Measurements from ENCODE around the gene NUDT2.
A peak's percentile ranks its signal among the peaks of the same experiment; 100 is the strongest.

NUDT2 gene

DNA sequence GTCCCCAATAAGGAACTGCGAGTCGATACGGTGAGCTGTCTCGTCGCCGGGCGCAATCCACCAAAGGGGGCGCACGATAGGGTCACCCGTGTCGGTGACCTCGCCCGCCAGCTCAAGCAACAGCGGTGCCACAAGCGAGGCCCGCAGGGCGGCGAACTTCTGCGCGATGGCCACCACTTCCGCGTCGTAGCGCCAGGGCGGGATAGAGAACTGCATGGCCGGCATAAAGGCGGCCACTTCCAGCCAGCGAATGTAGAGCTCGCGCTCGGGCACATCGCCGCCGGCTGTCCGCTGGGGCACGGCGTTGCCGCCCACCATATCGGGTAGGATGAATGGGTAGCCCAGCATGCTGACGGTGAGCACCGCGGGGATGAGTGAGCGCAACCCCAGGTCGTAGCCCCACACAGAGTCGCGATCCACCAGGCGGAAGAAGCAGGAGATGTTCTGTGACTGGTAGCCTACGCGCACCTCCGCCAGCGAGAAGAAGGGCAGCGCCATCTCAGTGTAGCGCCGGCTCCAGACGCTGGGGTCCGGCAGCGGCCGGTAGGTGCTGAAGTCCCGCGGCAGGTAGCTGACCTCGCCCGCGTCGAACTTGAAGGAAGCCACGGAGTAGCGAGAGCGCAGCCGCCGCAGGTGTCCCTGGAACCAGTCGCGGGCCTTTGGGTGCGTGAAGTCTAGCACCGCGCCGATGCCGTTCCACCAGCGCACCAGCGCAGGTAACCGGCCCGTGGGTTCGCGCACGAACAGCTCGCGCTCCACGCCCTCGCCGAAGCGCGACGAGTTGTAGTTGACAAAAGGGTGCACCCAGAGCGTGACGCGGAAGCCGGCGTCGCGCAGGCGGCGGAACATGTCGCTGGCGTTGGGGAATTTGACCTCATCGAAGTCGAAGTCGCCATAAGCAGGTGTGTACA, 41.9 kb downstream of the NUDT2 start:
- peak; percentile 9 for DNase-seq (ENCODE audit: low spot score)

GRCh38 chr9:34371886-34372466, 42.6 kb downstream of the NUDT2 start:
- no peak for DNase-seq (ENCODE audit: low spot score)

- DNase-seq (ENCODE audit: low spot score) = no peak
Observed at GRCh38 chr9:34372467-34373011, 43.2 kb downstream of the NUDT2 start.

- DNase-seq (ENCODE audit: low spot score) = no peak
Observed at GRCh38 chr9:34373749-34374148, 44.4 kb downstream of the NUDT2 start.

DNA sequence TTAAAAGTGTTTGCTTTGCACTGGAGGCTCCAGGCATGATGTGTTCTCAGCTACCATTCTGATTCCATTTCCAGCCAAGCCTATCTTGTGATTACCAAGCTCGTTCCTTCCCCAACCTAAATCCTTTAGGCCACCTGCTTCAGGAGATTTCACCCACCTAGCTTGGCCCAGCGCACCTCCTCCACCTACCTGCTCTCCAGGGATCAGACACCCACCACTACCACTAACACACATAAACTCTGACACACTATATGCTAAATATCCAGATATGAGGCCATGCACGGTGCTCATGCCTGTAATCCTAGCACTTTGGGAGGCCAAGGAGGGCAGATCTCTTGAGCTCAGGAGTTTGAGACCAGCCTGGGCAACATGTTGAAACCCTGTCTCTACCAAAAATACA, 45.0 kb downstream of the NUDT2 start:
- DNase-seq (ENCODE audit: low spot score) = no peak

GRCh38 chr9:34374905-34375552, 45.7 kb downstream of the NUDT2 start:
- no peak for DNase-seq (ENCODE audit: low spot score)

- peak; percentile 51 for DNase-seq (ENCODE audit: low spot score)
Observed at GRCh38 chr9:34375901-34376595, 46.7 kb downstream of the NUDT2 start.

DNA sequence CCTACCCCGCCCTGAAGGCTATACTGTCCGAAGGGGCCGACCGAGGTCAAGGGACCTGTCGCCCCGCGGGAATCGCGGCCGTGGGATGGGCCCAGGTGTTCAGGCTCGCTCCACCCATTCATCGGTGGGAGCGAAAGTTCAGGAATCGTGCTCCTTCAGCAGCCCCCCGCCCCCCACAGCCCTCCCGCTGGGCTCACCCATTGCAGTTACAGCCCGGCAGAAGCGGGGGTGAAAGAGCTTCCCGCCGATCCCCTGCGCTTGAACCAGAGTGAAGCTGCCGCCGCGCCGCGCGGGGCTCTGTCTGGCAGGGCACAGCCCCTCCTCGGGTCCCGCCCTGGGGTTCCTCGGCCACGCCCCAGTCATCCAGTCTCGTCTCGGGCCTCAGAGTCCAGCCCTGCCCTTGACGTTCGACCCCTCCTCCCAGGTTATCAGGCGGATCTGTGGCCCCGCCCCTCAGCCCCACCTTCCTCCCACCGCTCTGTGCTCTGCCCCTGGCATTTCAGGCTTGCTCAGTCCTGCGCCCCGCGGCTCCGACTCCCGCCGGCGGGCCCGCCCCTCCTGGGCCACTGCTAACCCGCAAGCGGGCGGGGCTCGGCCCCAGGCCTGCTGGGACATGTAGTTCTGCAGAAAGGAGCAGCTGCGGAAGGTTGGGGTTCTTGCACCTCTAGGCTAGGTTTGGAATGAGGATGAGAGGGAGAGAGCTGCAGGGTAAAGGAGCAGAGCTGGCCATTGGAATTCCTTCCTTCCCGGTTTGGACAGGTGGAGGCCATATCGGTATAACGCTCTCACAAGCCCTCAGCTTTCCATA, 47.4 kb downstream of the NUDT2 start, which contains the start of gene MYORG:
Gene MYORG (minus strand): TSS at position 303 of the 808 bp plus-strand sequence. CDS start 3,955 bp downstream, outside the sequence.
- DNase-seq (ENCODE audit: low spot score) = peak; percentile 99

DNA sequence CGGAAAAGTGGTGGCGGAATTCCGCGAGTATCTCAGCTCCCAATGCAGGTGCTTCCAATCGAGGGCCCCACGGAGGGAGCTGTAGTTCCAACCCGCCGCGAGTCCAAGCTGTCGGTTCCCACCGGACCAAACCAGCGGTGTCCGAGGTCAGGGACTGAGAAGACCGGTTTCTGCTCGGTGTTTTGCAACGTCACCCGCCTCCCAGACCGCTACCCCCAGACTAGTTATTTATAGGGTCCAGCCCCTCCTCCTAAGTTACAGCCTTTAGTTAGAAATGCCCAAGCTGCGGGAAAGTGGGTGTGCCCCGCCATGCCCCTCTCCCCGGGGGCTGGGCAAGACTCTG, 48.0 kb downstream of the NUDT2 start:
- no peak for DNase-seq (ENCODE audit: low spot score)

GRCh38 chr9:34378376-34379060, 49.1 kb downstream of the NUDT2 start:
- no peak for DNase-seq (ENCODE audit: low spot score)

DNA sequence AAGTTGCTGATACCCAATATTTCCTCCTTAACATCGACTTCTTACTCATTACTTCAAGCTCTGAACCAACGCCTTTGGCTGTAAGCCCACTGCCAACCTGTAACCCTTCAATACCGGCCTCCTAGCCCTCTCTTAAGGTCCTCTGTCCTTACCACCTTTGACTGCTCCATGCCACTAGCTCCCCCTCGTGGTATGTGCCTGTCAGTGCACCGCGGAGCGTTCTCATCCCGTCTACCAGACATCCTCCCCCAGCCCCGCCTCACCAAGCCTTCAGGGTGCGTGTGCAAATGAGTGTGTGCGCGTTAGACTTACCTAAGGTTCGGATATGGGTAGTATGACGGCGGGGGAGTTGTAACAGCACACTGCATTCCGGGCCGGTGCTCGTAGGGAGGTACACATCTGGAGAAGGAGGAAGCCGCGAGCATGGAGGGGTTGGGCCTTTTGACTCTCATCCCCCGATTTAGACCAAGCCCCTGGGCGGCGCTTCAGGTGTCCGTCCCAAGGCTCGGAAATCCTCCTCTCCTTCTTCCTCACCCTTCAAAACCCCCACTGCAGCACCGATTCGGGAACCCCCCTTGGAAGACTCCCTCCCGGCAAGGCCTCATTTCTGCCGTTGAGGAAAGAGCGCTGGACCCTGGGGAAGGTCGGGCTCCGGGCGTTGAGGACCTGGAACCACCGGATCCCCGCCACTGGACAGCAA, 50.1 kb downstream of the NUDT2 start:
- DNase-seq (ENCODE audit: low spot score) = peak; percentile 94

GRCh38 chr9:34380034-34380510, 50.7 kb downstream of the NUDT2 start:
- DNase-seq (ENCODE audit: low spot score) = no peak

DNA sequence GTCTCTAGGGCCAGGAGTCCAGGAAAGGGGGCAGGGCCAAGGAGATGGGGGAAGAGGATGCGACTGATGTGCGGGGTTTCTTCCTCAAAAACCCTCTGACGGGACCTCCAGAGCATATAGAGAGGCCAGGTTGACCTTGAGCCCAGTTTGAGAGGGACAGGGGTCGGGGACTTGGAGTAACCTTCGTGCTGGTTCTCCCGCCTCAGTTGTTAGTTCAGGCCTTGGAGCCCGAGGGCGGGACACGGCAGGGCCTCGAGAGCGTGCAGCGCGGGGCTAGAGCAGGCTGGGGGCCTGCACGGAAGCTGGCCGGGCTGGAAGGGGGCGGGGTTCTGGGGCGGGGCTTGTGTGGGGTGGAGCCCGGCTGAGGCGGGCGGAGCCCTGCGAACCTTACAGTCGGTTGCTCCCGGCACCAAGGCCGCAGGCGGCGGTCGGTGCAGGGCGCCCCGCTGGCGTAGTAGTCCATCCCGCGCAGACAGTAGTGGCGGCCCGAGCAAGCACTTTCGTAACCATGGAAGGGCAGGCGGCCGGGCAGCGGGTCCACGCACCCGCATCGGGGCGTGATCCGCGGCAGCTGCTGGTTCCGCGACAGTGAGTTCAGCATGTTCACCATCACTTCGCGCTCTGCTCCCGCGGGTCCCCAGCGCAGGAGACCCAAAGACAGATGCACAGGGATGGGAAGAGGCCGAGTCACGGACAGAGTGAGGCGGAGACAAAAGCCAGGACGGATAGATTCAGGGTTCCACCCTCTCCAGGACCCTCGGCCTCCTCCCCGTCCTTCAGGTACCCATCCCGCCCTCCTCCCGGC, 51.3 kb downstream of the NUDT2 start:
- peak; percentile 72 for DNase-seq (ENCODE audit: low spot score)

GRCh38 chr9:34381323-34381722, 52.0 kb downstream of the NUDT2 start:
- no peak for DNase-seq (ENCODE audit: low spot score)

DNA sequence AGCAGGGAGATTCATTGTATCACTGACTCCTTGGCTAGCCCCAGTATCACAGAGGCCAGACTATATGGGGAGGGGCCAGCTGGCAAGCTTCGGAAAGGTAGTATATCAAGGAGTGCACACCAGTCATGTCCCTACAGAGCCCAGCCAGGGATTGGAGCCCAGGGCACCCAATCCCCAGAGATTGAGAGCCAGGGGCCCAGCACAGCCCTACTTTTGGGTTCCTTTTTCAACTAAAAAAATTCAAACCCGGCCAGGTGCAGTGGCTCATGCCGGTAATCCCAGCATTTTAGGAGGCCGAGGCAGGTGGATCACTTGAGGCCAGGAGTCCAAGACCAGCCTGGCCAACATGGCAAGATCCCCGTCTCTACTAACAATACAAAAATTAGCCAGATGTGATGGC, 52.7 kb downstream of the NUDT2 start:
- DNase-seq (ENCODE audit: low spot score) = no peak

- DNase-seq (ENCODE audit: low spot score) = no peak
Observed at GRCh38 chr9:34382879-34383278, 53.5 kb downstream of the NUDT2 start.

DNA sequence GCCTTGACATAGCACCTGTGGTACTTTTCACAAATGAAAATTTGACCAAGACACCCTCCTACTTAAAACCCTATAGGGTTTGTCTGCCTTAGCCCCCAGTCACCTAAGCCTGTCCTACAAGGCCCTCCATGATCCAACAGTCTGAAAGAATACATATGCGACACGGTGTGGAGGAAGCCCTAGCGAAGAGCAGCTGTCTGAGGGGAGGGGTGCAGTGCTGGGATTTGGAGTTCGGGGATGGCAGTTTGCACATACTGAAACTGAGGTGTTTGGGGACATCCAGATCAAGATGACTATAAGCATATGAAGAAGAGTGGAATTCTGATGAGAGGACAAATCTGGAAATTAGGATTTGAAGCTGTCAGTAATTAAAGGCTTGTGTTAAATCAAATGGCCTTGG, 54.5 kb downstream of the NUDT2 start:
- DNase-seq (ENCODE audit: low spot score) = no peak

DNA sequence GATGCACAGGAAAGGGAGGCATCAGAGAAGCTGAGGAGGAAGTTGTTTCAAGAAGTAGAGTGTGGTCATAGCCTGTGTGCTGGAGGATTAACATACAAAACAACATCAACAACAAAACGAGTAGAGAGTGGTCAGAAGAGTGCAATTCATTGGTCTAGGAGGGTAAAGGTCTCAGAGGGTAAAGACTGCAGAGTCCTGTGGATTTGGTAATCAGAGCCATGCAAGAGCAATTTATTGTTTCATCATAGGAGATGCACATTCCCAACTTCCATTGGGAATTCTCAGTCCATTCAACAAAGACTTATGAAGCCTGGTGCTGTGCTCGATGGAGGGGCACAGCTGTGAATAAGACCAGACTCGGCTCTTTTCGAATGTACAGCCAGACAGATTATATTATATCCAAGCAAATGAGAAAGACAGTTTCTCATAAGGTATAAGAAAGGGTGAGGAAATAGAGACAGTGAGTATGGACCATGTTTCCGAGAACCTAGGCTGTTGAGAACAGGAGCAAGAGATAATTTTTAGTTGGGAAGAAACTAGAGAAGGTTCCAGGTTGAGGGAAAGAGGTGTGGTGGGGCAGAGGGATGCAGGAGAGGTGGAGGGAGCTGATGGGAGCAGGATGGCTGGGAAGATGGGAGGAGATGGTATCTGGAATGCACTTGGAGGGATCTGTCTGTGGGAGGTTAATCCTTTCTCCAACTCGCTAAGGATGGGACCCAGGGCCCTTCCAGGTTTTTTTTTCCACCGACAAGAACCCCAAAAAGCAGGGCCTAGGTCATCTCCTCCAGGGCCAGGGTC, 55.2 kb downstream of the NUDT2 start:
- DNase-seq (ENCODE audit: low spot score) = no peak
